GM21529 (cell line): ENCODE results near the gene RAD51B.
A peak's percentile ranks its signal among the peaks of the same experiment; 100 is the strongest.

ENCODE experiments used
- ATAC-seq: cut with Tn5 transposase; IDR thresholded peaks from one replicate; pipeline ENCODE4 v1.9.1; 2021; ENCODE audit not compliant: unreplicated experiment

Gene RAD51B

DNA sequence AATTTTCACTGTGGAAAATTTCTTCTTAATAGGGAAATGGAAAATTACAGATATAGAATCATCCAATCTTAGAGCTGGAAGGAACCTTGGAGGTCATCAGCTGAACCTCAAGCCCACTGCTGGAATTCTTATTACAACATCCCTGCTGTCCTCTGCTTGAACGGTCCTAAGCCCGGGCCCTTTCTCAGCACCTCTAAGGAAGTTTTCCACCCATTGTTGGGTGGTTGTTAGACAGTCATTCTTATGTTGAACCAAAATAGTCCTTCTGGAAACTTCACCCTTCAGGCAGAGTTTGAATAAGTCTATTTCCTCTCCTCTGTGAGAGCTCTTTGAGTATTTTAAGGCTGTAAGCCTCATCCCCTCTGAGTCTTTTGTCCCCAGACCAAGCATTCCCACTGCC lies 902.6 kb downstream of the RAD51B start:
- no peak for ATAC-seq

DNA sequence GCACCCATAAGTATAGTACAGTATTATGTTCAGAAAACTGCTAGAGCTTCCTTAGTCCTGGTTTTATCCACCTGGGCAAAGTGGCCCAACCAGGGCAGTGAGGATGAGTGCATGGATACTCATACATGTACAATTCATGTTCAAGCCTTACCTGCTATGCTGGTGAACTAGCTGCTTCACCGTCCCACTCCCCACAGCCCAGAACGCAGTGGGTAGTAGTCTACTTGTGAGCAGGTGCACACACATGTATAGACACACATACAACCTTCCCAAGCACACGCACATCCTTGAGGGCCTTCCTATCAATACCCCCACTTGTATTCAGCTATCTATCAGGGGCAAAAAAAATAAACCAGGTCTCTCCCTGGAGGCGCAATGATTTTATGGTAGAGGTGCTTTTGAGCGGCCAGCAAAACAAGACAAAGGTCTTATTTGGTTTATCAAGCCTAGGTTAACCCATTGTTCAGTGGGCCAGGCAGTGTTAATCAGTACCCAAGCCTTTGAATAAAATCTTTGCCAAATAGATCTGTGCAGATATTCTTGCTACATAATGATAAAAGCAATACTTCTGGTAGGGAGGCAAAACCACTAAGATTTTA lies 903.5 kb downstream of the RAD51B start:
- ATAC-seq: no peak

DNA sequence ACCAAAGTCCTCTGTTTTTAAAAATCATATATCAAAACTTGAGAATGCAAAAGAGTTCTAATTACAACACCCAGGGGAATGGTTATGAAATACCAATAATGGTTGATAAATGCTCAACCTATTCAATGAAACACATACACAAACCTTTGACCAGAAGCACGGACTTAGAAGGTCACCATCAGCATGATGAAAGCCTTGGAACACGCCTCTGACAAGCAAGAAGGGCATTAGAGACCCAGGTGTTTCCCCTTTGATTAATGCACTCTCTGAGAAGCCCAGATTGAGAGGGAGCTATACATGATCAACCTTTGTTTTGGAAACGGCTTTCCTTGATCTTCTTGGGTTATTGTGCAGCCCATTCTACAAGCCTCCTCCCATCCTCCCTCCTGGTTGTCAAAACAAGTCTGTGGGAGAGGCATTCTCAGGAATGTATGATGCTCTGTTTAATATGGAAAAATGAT lies 904.3 kb downstream of the RAD51B start:
- ATAC-seq: no peak

DNA sequence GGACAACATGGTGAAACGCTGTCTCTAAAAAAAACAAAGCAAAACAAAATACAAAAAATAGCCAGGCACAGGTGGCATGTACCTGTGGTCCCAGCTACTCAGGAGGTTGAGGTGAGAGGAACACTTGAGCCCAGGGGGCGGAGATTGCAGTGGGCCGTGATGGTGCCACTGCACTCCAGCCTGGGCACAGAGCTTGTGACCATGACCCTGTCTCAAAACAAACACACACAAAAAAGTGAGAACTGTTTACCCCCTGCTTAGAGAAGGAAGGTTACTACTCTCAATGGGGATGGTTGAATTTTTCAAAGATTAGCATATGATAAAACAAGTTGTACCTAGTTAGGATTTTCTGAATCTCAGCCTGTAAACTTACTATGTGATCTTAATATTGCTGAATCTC lies 905.3 kb downstream of the RAD51B start:
- no peak for ATAC-seq

DNA sequence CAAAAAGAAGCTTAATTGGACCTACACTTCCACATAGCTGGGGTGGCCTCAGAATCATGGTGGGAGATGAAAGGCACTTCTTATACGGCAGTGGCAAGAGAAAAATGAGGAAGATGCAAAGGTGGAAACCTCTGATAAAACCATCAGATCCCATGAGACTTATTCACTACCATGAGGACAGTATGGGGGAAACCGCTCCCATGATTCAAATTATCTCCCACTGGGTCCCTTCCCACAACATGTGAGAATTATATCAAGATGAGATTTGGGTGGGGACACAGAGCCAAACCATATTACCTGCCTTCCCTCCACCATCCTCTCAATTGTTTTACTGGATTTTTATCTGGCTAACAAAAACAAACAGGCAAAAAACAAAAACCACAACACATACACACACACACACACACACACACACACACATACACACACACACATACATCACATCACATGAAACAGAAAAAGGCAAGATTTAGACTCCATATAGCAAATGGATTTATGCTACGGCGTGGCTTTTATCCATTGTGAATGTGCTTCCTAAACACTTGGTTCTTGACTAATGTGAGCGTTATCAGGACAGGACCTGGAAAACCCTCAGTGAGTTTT lies 906.6 kb downstream of the RAD51B start:
- no peak for ATAC-seq

DNA sequence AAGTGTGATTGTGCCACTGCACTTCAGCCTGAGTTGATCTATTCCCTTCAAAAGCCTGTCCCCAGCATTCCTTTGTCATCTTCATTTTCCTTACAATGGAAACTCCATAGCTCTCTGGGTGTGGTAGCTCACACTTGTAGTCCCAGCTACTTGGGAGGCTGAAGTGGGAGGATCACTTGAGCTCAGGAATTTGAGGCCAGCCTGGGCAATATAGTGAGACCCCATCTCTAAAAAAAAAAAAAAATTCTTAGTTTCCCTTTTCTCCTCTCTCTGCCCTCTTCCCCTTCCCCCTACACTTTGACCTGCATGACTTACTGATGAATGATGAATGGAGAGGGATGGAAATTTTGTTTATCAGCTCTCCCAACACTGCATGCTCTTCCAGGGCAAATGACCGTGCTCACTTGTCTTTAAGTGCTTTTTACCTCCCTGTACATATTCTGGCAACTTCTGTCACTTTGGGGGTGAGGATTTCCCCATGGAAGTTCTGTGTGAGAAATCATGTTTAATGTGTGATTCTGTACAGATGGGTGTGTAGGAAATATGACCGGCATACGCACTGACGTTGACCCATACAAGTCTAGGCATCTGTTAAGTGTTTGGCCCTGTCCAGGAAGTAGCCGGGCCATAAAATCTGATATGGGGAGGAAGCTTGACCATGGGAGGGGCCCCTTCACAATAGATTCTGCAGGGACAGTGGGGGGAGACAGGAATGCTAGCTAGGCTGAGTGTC lies 907.9 kb downstream of the RAD51B start:
- no peak for ATAC-seq

- ATAC-seq: no peak
These were observed 908.9 kb downstream of the RAD51B start for GRCh38 chr14:68728342-68729106.

GRCh38 chr14:68729556-68729955 lies 910.0 kb downstream of the RAD51B start:
- no peak for ATAC-seq

- no peak for ATAC-seq
These were observed 910.8 kb downstream of the RAD51B start for GRCh38 chr14:68730348-68730747.

GRCh38 chr14:68730811-68731425 lies 911.3 kb downstream of the RAD51B start:
- no peak for ATAC-seq

DNA sequence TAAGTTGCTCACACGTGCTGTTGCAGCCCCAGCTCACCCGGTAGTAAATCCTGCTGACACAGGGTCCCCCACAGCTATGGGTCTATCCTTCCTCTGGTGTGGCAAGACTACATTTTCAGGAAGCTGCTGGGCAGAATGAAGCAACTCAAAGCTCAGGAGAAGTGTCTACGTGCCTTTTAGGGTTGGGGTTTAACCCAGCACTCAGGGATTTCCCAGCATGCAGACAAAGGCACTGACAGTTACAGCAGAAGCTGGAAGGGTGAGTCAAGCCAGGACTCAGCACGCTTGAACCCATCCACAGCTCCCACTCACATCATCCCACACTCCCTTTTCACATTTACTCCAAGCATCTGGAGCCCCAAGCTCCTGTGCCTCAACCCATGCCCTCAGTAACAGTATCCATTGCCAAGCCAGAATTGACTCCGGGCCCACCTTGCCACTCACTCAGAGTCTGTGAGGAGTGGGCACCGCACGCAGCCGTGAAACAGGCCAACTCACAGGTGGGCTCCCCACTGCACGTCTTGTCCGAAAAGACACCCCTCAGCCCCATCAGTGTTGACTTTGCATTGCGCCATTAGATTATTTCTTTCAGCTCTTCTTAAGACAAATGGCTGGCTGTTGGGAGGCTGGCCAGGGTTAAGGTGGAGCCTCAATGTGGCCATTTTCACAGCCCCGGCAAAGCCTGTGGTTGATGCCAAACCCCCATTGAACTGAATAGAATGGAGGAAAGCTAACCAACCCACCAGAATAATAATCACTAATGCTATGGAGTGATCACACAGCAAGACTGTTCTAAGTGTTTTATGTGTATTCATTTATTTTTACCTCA lies 913.7 kb downstream of the RAD51B start:
- ATAC-seq: peak; percentile 41

DNA sequence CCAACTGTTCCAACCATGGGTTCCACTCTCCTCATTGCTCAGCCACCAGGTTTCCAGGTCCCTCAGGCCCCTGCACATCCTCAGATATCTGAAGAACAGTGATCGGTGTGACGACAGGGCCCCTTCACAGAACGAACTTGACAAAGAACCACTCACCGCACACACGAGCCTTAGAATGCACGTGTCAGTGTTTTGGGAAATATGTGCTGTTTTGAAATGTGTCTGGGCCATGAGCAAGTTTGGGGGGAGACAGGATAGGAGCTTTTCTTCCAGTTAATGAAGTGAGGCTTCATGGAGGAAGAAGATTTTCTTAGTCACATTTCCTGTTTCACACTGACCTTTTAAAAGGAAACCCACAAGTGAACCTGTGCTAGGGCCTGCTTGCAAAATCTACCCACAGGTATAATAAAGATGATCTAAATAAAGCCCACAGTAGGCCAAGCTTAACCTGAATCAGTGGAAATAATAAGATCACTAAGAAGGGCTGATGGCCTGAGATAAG lies 914.7 kb downstream of the RAD51B start:
- ATAC-seq: peak; percentile 70

- no peak for ATAC-seq
These were observed 916.3 kb downstream of the RAD51B start for GRCh38 chr14:68735856-68736255.

GRCh38 chr14:68736471-68736871 lies 916.9 kb downstream of the RAD51B start:
- ATAC-seq: no peak

- no peak for ATAC-seq
These were observed 917.5 kb downstream of the RAD51B start for GRCh38 chr14:68737086-68737485.

DNA sequence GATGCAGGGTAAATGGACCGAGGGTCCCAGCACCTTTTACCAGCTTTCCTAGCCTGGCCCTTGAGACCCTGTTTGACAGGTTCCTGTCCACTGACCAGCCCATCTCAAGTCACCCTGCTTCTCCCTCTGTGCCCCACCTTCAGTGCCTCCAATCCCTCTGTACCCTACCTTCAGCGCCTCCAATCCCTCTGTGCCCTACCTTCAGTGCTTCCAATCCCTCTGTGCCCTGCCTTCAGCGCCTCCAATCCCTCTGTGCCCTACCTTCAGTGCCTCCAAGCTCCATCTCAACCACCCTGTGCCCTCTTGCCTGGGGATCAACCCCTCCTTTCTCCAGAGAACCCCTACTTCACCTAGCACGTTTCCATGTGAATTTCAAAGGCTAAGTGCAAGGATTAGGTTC lies 919.0 kb downstream of the RAD51B start:
- ATAC-seq: no peak

DNA sequence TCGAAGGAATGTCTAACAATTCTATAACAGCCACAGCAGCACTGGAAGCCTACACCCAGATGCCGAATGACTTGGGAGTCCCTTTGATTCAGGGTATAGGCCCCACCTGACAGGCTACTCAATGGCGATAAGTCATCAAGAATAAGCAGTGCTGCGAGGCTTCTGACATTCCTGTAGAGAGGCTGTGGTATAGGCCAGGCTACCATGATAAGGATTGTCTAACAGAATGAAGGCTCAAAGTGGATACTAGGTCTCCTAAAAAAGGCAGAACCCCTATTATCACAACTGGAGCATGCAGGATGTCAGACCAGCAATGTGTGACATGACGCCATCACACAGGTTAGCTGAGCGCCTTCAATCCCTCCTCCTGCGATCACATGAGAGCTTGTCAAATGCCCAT lies 920.1 kb downstream of the RAD51B start:
- ATAC-seq: no peak

DNA sequence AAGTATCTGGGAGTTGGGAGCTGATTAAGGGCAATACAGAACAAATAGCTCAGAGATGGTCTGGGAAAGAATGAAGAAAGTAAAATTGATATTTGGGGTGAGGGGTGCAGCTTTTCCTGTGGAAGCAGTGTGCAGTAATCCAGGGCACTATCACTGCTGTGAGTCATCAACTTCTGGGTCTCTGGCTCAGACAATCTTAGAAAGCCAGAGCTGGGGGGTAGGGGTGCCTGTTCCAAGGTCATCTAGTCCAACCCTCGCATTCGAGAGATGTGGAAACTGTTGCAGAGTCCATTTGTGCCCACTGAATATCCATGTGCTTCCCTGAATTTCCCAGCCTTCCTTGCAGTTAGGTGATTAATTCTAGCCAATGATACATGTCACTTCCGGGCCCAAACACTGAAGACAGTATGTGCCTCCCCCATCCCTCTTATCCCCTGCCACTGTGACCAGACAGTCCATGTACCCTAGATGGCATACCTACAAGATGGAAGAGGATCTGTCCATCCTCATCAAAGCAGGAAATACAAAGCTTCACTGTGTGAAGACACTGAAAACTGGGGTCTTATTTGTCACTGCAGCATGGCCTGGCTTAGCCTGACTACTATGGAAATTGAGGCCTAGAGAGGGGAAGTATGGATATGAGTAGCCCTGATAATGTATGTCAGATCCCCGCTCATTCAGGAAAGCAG lies 921.4 kb downstream of the RAD51B start:
- no peak for ATAC-seq

DNA sequence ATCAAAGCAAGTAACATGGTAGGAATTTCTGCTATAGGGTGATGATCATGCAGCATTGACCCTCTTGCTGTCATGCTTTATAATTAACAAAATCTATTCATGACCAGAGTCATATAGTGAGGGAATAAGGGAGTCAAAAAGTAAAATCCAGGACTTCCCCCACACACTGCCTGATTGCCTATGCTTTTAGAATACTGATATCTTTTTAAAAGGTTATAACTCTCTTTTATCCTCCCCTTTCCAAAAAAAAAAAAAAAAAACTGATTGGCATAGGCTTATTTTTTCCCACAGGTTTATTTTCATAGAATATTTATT lies 921.9 kb downstream of the RAD51B start:
- no peak for ATAC-seq
